ENCODE data around the gene CXCL1.
"Not testable (repeated sequence)": the region's sequence is repeated elsewhere in the genome, so short reads cannot be mapped to it uniquely, and the experiment has no call there.

The CXCL1 gene

GRCh38 chr4:73885574-73886267 lies 16.5 kb downstream of the CXCL1 start:
- no peak for DNase-seq

- no peak for DNase-seq
These were observed 22.1 kb downstream of the CXCL1 start for GRCh38 chr4:73891326-73891725.

- DNase-seq = no peak
These were observed 22.7 kb downstream of the CXCL1 start for GRCh38 chr4:73891739-73892405.

- no peak for DNase-seq
These were observed 23.8 kb downstream of the CXCL1 start for GRCh38 chr4:73892966-73893365.

GRCh38 chr4:73894001-73894400 lies 24.8 kb downstream of the CXCL1 start:
- DNase-seq = no peak

- DNase-seq = no peak
These were observed 26.3 kb downstream of the CXCL1 start for GRCh38 chr4:73895201-73896175.

GRCh38 chr4:73896416-73896815 lies 27.2 kb downstream of the CXCL1 start:
- DNase-seq = no peak

GRCh38 chr4:73897380-73898136 lies 28.4 kb downstream of the CXCL1 start:
- no peak for DNase-seq

GRCh38 chr4:73899338-73899737 lies 30.1 kb downstream of the CXCL1 start:
- DNase-seq = not testable (repeated sequence)

- DNase-seq = no peak
These were observed 31.8 kb downstream of the CXCL1 start for GRCh38 chr4:73901031-73901430.

GRCh38 chr4:73902038-73902637 lies 32.9 kb downstream of the CXCL1 start:
- no peak for DNase-seq

GRCh38 chr4:73902817-73903547 lies 33.8 kb downstream of the CXCL1 start:
- DNase-seq = no peak

- no peak for DNase-seq
These were observed 35.3 kb downstream of the CXCL1 start for GRCh38 chr4:73904491-73904890.

- no peak for DNase-seq
These were observed 39.8 kb downstream of the CXCL1 start for GRCh38 chr4:73908965-73909364.

GRCh38 chr4:73911746-73912145 lies 42.6 kb downstream of the CXCL1 start:
- no peak for DNase-seq

GRCh38 chr4:73912191-73912590 lies 43.0 kb downstream of the CXCL1 start:
- DNase-seq = no peak

GRCh38 chr4:73914071-73914470 lies 44.9 kb downstream of the CXCL1 start:
- no peak for DNase-seq

GRCh38 chr4:73916172-73916925 lies 47.2 kb downstream of the CXCL1 start:
- DNase-seq = no peak

- no peak for DNase-seq
These were observed 47.9 kb downstream of the CXCL1 start for GRCh38 chr4:73917081-73917501.

- DNase-seq = no peak
These were observed 48.9 kb downstream of the CXCL1 start for GRCh38 chr4:73918058-73918457.

- no peak for DNase-seq
These were observed 50.5 kb downstream of the CXCL1 start for GRCh38 chr4:73919691-73920090.
